Neural crest cell (in vitro differentiated cells): ENCODE measurements around the gene FRMD4A. TPM values are rescaled to one million over a fixed set of nuclear protein-coding genes. Genes with fewer than 3 reads are reported as not detected.

Experiments
- DNase-seq: peaks from one replicate; pipeline ENCODE4 v3.0.0; 2021; ENCODE audit warnings: low read depth, mixed read lengths, low spot score
- H3K27ac Mint-ChIP-seq: one replicate; pipeline ENCODE4 v1.8.0; 2021; ENCODE audit warnings: mild to moderate bottlenecking, mixed read lengths; ENCODE audit not compliant: unreplicated experiment
- H3K27me3 Mint-ChIP-seq: 2 replicates; pipeline ENCODE4 v1.8.0; 2021; ENCODE audit warnings: low read depth, mild to moderate bottlenecking, mixed read lengths
- H3K36me3 Mint-ChIP-seq: 2 replicates; pipeline ENCODE4 v1.8.0; 2021; ENCODE audit warnings: low read depth, mild to moderate bottlenecking, mixed read lengths
- H3K4me1 Mint-ChIP-seq: 2 replicates; pipeline ENCODE4 v1.8.0; 2021; ENCODE audit warnings: mixed read lengths
- H3K4me3 Mint-ChIP-seq: one replicate; pipeline ENCODE4 v1.8.0; 2021; ENCODE audit warnings: mild to moderate bottlenecking, mixed read lengths
- H3K9me3 Mint-ChIP-seq: 2 replicates; pipeline ENCODE4 v1.8.0; 2021; ENCODE audit warnings: mixed read lengths
- total RNA-seq: library from RNA; stranded (reverse); gene quantifications from 2 replicates; pipeline ENCODE4 v1.2.1, GENCODE V29; 2021
- TF ChIP-seq, protein P1 (sequence below): fragments of 200-600 bp; sonication (generic); conservative IDR thresholded peaks from 2 replicates; pipeline ENCODE4 v1.5.0; 2021; ENCODE audit warnings: antibody characterized with exemption, mild to moderate bottlenecking

FRMD4A gene
- total RNA-seq, 1 donor from 2014 or later, result 65.3 TPM

DNA sequence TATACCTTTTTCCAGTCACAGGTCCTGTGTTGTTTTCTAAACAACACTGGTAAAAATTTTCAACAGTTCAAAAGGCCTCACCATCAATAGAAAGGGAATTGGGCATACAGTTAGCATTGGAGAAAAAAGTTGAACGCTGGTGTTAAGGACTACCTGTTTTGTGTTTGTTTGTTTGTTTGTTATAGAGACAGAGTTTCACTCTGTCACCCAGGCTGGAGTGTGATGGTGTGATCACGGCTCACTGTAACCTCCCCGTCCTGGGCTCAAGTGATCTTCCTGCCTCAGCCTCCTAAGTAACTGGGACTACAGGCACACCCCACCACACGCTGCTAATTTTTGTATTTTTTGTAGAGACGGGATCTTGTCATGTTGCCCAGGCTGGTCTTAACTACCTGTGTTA lies 437.9 kb downstream of the FRMD4A start:
- TF ChIP-seq, protein P1, sequence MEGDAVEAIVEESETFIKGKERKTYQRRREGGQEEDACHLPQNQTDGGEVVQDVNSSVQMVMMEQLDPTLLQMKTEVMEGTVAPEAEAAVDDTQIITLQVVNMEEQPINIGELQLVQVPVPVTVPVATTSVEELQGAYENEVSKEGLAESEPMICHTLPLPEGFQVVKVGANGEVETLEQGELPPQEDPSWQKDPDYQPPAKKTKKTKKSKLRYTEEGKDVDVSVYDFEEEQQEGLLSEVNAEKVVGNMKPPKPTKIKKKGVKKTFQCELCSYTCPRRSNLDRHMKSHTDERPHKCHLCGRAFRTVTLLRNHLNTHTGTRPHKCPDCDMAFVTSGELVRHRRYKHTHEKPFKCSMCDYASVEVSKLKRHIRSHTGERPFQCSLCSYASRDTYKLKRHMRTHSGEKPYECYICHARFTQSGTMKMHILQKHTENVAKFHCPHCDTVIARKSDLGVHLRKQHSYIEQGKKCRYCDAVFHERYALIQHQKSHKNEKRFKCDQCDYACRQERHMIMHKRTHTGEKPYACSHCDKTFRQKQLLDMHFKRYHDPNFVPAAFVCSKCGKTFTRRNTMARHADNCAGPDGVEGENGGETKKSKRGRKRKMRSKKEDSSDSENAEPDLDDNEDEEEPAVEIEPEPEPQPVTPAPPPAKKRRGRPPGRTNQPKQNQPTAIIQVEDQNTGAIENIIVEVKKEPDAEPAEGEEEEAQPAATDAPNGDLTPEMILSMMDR, result no peak
- H3K4me3 Mint-ChIP-seq, result peak overlapping the region; percentile 83
- H3K9me3 Mint-ChIP-seq, result no peaks in the 10 kb centered on the region
- no peak for DNase-seq
- no peak overlapping the region for H3K27ac Mint-ChIP-seq
- H3K27me3 Mint-ChIP-seq, result peaks cover 4% of the 10 kb centered on the region
- peaks cover 3% of the 10 kb centered on the region for H3K36me3 Mint-ChIP-seq
- peaks cover 58% of the 10 kb centered on the region for H3K4me1 Mint-ChIP-seq

DNA sequence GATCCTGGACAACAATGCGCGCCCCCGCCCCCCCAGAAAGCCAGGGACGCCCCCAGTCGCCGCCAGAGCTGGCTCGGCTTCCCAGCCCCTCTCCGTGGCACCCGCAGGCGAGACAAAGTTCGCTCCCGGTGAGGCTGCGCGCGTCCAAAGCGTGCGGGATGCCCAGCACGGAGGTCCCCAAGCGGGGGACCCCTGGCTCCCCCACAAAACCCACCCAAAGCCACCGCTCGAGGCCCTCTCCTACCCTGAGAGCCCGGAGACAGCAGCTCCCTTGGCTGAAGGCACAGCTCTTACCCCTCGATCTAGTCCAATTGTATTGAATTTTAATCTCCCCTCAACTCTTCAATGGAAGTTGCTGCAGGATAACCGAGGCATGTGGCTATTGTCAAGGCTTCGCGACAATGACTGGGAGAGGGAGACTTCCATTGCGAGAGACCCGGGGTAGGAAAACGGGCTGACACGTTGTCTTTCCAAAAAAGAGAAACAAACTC lies 438.7 kb downstream of the FRMD4A start:
- peak; percentile 18 for DNase-seq
- Mint-ChIP-seq H3K27ac (peak overlapping the region; percentile 51), H3K27me3 (peaks cover 4% of the 10 kb centered on the region), H3K9me3 (no peaks in the 10 kb centered on the region), H3K4me3 (peak overlapping the region; percentile 83), H3K4me1 (peaks cover 64% of the 10 kb centered on the region), H3K36me3 (peaks cover 3% of the 10 kb centered on the region)
- TF ChIP-seq, protein P1, result no peak

DNA sequence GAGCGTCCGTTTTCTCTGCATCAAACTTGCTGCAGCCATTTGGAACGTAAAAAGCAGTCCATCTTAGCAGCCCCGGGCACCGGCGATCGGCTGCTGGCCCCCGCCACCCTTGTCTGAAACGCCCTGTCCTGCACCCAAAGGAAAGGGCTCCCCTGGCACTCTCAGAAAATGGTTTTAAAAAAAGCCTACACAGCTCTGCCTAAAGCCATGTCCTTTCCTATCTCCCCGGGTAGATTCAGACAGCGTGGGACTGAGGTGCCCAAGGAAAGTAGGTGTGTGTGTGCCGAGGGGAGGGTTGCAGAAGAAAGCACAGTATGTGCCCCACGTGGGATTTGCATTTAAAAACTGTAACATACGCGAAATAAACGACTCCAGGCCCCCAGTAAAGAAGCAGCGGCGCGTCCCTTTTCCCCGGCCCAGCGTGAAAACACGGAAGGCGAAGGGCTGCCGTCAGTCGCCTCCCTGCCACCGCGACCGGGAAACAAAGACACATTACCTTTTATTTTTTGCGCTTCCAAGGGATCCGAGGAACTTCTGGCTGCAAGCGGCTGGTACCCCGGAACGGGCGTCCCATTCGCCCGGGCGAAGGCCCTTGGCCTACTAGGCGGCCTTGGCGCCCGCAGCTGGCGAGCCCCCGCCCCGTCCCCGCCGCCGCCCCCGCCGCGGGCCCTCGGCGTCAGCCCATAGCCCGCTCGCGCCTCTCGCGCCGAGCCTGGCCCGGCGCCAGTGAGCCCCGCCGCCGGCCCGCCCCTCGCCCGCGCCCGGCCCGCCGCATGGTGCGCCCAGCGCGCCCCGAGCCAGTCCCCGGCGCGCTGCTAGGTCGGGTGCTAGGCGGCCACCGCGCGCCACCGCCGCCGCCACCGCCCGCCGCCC lies 439.4 kb downstream of the FRMD4A start:
- Mint-ChIP-seq H3K4me3 (peak overlapping the region; percentile 96), H3K36me3 (peaks cover 3% of the 10 kb centered on the region), H3K27me3 (peaks cover 4% of the 10 kb centered on the region), H3K4me1 (peaks cover 71% of the 10 kb centered on the region), H3K9me3 (no peaks in the 10 kb centered on the region), H3K27ac (peak overlapping the region; percentile 95)
- TF ChIP-seq, protein P1, result no peak
- DNase-seq, result peak; percentile 24

DNA sequence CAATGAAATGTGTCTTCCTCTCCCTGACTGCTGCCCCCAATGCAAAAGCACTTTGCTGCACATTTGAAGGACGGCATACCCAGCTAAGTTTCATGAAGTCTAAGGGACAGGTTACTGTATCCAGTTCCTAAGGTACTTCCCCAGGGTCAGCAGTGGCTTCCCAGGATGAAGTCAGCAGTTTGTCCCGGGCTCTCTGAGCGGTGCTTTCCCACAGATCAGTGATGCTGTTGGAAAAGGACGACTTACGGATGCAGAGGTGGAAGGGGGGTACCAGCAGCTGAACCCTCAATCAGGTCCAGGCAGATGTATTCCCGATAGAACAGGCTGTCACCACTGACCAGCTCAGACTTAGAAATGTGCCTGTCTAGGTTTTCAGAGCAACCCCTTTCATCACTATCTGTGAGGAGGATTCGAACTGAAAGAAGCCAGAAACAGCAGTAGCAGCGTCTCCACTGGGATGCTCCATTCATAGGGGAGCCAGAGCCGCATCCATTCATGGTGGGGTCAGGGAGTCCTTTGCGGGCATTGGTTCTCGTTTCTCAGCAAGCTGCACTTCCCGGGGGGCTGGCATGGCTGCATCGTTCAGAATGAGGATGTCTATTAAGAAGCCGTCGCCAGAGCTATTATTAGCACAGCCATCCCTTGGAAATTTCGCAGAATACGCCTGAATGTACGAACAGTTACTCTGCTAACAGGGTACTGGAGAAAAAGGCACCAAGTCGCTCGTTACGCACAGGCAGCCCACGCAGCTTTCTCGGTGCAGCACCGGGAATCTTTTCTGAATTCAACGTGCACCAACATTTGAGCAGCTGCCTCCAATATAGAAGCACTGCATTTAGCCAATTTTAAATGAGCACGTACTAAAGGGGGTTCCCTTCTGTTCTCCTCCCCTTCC lies 440.2 kb downstream of the FRMD4A start:
- Mint-ChIP-seq H3K9me3 (no peaks in the 10 kb centered on the region), H3K4me3 (peak overlapping the region; percentile 96), H3K36me3 (peaks cover 3% of the 10 kb centered on the region), H3K27ac (peak overlapping the region; percentile 95), H3K27me3 (peaks cover 4% of the 10 kb centered on the region), H3K4me1 (peaks cover 77% of the 10 kb centered on the region)
- DNase-seq, result peak; percentile 23
- TF ChIP-seq, protein P1, result no peak

DNA sequence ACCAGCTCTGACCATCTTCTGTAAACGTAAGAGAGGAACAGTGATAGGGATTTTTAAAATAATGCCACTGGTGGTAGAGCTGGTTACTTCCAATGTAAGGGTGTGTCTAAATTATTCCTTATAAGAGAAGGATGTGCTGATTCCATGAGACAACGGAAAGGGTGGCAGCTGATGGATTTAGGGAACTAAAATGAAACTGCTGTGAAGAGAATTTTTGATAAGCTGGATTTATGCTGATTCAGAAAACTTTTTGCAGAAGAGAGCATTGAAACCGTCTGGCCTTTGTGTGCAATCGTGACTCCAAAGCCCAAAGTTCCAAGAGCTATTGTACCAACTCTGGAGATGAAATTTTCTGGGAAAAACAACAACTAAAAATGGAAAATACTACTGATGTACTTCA lies 443.0 kb downstream of the FRMD4A start:
- no peaks in the 10 kb centered on the region for H3K27me3 Mint-ChIP-seq
- H3K9me3 Mint-ChIP-seq, result no peaks in the 10 kb centered on the region
- peaks cover 77% of the 10 kb centered on the region for H3K4me1 Mint-ChIP-seq
- H3K4me3 Mint-ChIP-seq, result peak overlapping the region; percentile 25
- H3K36me3 Mint-ChIP-seq, result no peaks in the 10 kb centered on the region
- TF ChIP-seq, protein P1, result no peak
- DNase-seq, result no peak
- no peak overlapping the region for H3K27ac Mint-ChIP-seq
